HepG2 (cell line): Measurements from ENCODE around the gene IST1. TPM values are rescaled to one million over a fixed set of nuclear protein-coding genes. Genes with fewer than 3 reads are reported as not detected.
A peak's percentile ranks its signal among the peaks of the same experiment; 100 is the strongest.

Experiments used
- ATAC-seq: fragments of 200-7000 bp; cut with Tn5 transposase; 3 replicates; pipeline ENCODE4 v1.9.1; 2020; ENCODE audit warnings: mild to moderate bottlenecking, moderate library complexity
- BruUV-seq: library from RNA; stranded (reverse); fragments of 400-500 nt; replicated peaks from 2 replicates; lab custom pipeline; 2021; lab: Mats Ljungman, UMichigan
- CTCF ChIA-PET: fragments of 300-600 bp; formaldehyde crosslinking; extraction: SDS; loops from one replicate; lab custom pipeline; 2021; ENCODE audit warnings: low total read pairs, inconsistent platforms, low intra/inter-chr PET ratio; lab: Yijun Ruan, JAX
- POLR2A ChIA-PET: fragments of 350-600 bp; sonication (Branson Sonifier 250); formaldehyde crosslinking; loops from one replicate; lab custom pipeline; 2020; ENCODE audit warnings: antibody characterized with exemption, inconsistent platforms; lab: Yijun Ruan, JAX
- DNase-seq: peaks from one replicate; pipeline ENCODE4 v3.0.0-alpha.2; 2015; ENCODE audit warnings: low spot score
- FAIRE-seq: peaks from 3 replicates; lab custom pipeline; 2011; peaks lifted over from hg19 to GRCh38; lab: Jason Lieb, UNC
- H2AFZ ChIP-seq: one replicate; pipeline ENCODE4 v1.6.1; 2011; ENCODE audit warnings: low read length, inconsistent platforms
- H3K27ac ChIP-seq: fragments of 300-600 bp; 3 replicates; pipeline ENCODE4 v1.8.0; 2011; ENCODE audit warnings: mixed run types, mild to moderate bottlenecking, mixed read lengths, low read length, inconsistent platforms; ENCODE audit not compliant: insufficient read depth; ENCODE audit errors: extremely low read length
- H3K27me3 ChIP-seq, 2 experiments: fragments of 200-600 bp in 1 of 2; 2 replicates in 1 of 2; 3 replicates in 1 of 2; pipeline versions ENCODE4 v1.6.0 to v1.8.0; 2011; ENCODE audit warnings: low read length in 2 of 2, mild to moderate bottlenecking in 2 of 2, moderate library complexity in 2 of 2, inconsistent platforms in 1 of 2; ENCODE audit not compliant: insufficient read depth in 2 of 2, control insufficient read depth in 1 of 2
- H3K36me3 ChIP-seq, 2 experiments: fragments of 200-600 bp in 1 of 2; replicated peaks in 1 of 2; 2 replicates in 1 of 2; 3 replicates in 1 of 2; pipeline versions ENCODE4 v1.5.1 to v1.8.0; 2011; ENCODE audit warnings: low read length in 2 of 2, inconsistent platforms in 1 of 2; ENCODE audit not compliant: insufficient read depth in 2 of 2, control insufficient read depth in 1 of 2
- H3K4me1 ChIP-seq: 2 replicates; pipeline ENCODE4 v1.5.1; 2012; ENCODE audit warnings: low read length, inconsistent platforms; ENCODE audit not compliant: insufficient read depth
- H3K4me2 ChIP-seq: 2 replicates; pipeline ENCODE4 v1.6.0; 2011; ENCODE audit warnings: low read depth, low read length, inconsistent platforms
- H3K4me3 ChIP-seq, 3 experiments: fragments of 200-600 bp in 1 of 3; sonication (generic), shearing (Covaris generic) in 1 of 3; replicated peaks in 1 of 3; 2 replicates each; pipeline ENCODE4 v1.5.1; 2011 to 2016; ENCODE audit warnings: low read length in 3 of 3, inconsistent platforms in 2 of 3, low read depth in 2 of 3, mild to moderate bottlenecking in 2 of 3, control low read depth in 1 of 3, mixed read lengths in 1 of 3; ENCODE audit not compliant: insufficient read depth in 1 of 3
- H3K79me2 ChIP-seq: one replicate; pipeline ENCODE4 v1.6.1; 2011; ENCODE audit warnings: low read length, inconsistent platforms; ENCODE audit not compliant: insufficient read depth
- H3K9ac ChIP-seq: 2 replicates; pipeline ENCODE4 v1.6.0; 2011; ENCODE audit warnings: mild to moderate bottlenecking, low read depth, low read length, inconsistent platforms; ENCODE audit not compliant: insufficient read depth
- H3K9me3 ChIP-seq: 2 replicates; pipeline ENCODE4 v1.5.1; 2012; ENCODE audit warnings: mild to moderate bottlenecking, low read length
- H4K20me1 ChIP-seq: 2 replicates; pipeline ENCODE4 v1.6.0; 2011; ENCODE audit warnings: inconsistent platforms, mild to moderate bottlenecking, low read length, moderate library complexity; ENCODE audit not compliant: insufficient read depth
- CC2D1A ChIP-seq: sonication (generic); formaldehyde crosslinking; IDR thresholded peaks from 2 replicates; pipeline ENCODE4 v1.8.1; 2023; ENCODE audit warnings: mild to moderate bottlenecking, missing genetic modification reagents
- CEBPB ChIP-seq: IDR thresholded peaks from 2 replicates; pipeline ENCODE4 v1.6.1; 2011; ENCODE audit warnings: low read depth, low read length, improper control_type of control experiment, borderline replicate concordance
- ETV5 ChIP-seq: IDR thresholded peaks from 2 replicates; pipeline ENCODE4 v1.6.1; 2018; ENCODE audit warnings: missing biosample characterization, missing genetic modification reagents, inconsistent platforms, borderline replicate concordance
- FOXA3 ChIP-seq: IDR thresholded peaks from 2 replicates; pipeline ENCODE4 v1.6.1; 2016; ENCODE audit warnings: missing genetic modification reagents, missing compliant biosample characterization
- HNRNPLL ChIP-seq: fragments of 200-400 bp; formaldehyde crosslinking; IDR thresholded peaks from 2 replicates; pipeline ENCODE4 v1.6.1; 2017; ENCODE audit warnings: mild to moderate bottlenecking, low read depth, low read length; ENCODE audit not compliant: poor library complexity, severe bottlenecking
- KDM2A ChIP-seq: sonication (generic); formaldehyde crosslinking; IDR thresholded peaks from 2 replicates; pipeline ENCODE4 v1.4.0; 2020; ENCODE audit warnings: low read depth, missing genetic modification reagents, borderline replicate concordance
- MEIS1 ChIP-seq: sonication (generic); formaldehyde crosslinking; IDR thresholded peaks from 2 replicates; pipeline ENCODE4 v1.9.0; 2021; ENCODE audit warnings: mild to moderate bottlenecking, missing genetic modification reagents, moderate library complexity, borderline replicate concordance
- MEIS2 ChIP-seq: sonication (generic); formaldehyde crosslinking; IDR thresholded peaks from 2 replicates; pipeline ENCODE4 v1.9.0; 2021; ENCODE audit warnings: mild to moderate bottlenecking, missing genetic modification reagents
- MIXL1 ChIP-seq: IDR thresholded peaks from 2 replicates; pipeline ENCODE4 v1.6.1; 2016
- NAIF1 ChIP-seq: sonication (generic); formaldehyde crosslinking; IDR thresholded peaks from 2 replicates; pipeline ENCODE4 v1.5.0; 2020; ENCODE audit warnings: mild to moderate bottlenecking, missing genetic modification reagents, borderline replicate concordance
- RFX3 ChIP-seq: IDR thresholded peaks from 2 replicates; pipeline ENCODE4 v1.6.1; 2016; ENCODE audit warnings: missing biosample characterization, missing genetic modification reagents
- RFXANK ChIP-seq: IDR thresholded peaks from 2 replicates; pipeline ENCODE4 v1.6.1; 2016
- RXRA ChIP-seq: sonication (generic); formaldehyde crosslinking; IDR thresholded peaks from 2 replicates; pipeline ENCODE4 v1.5.1; 2020; ENCODE audit warnings: missing genetic modification reagents
- SP2 ChIP-seq: sonication (generic); formaldehyde crosslinking; IDR thresholded peaks from 2 replicates; pipeline ENCODE4 v1.5.1; 2020; ENCODE audit warnings: mild to moderate bottlenecking, missing genetic modification reagents
- TOPORS ChIP-seq: sonication (generic); formaldehyde crosslinking; IDR thresholded peaks from 2 replicates; pipeline ENCODE4 v1.8.0; 2023; ENCODE audit warnings: mild to moderate bottlenecking, missing genetic modification reagents
- ZBTB25 ChIP-seq: IDR thresholded peaks from 2 replicates; pipeline ENCODE4 v1.6.1; 2018; ENCODE audit warnings: missing genetic modification reagents
- ZKSCAN1 ChIP-seq: fragments of 150-350 bp; IDR thresholded peaks from 2 replicates; pipeline ENCODE4 v1.6.1; 2014; ENCODE audit warnings: low read length
- ZNF281 ChIP-seq: sonication (generic); formaldehyde crosslinking; IDR thresholded peaks from 2 replicates; pipeline ENCODE4 v1.4.0; 2020; ENCODE audit warnings: missing genetic modification reagents, borderline replicate concordance
- ZNF878 ChIP-seq: sonication (generic); formaldehyde crosslinking; IDR thresholded peaks from 2 replicates; pipeline ENCODE4 v1.8.1; 2023; ENCODE audit warnings: mild to moderate bottlenecking, missing genetic modification reagents, moderate library complexity
- ZUFSP ChIP-seq: sonication (generic); formaldehyde crosslinking; IDR thresholded peaks from 2 replicates; pipeline ENCODE4 v1.9.0; 2021; ENCODE audit warnings: missing genetic modification reagents, mild to moderate bottlenecking, borderline replicate concordance
- WGBS: methylation state at CpG from one replicate; pipeline ENCODE4 v1.1.6; 2017; ENCODE audit warnings: low lambda C conversion rate; 5-methylcytosine and 5-hydroxymethylcytosine counted together
- in situ Hi-C: cut with HindIII; loops from 2 replicates; pipeline ENCODE4 v1.10.0; 2017; ENCODE audit warnings: low pct_unique_long_range_greater_than_20kb; ENCODE audit not compliant: extremely low pct_ligation_motif_present
- intact Hi-C: fragments of 100-400 bp; cut with micrococcal nuclease; formaldehyde crosslinking; loops from one replicate; pipeline ENCODE4 v1.10.0; 2022; ENCODE audit not compliant: unreplicated experiment
- polyA plus RNA-seq, 8 experiments: library from polyadenylated mRNA; depleted of rRNA in 3 of 8; stranded (reverse) in 7 of 8; unstranded in 1 of 8; fragments of >200 nt; fragmentation: Illumina TruSeq in 4 of 8; extraction: Trizol in 4 of 8; gene quantifications; 2 replicates each; pipeline versions ENCODE4 v1.2.1 to v1.2.3, GENCODE V29; 2011 to 2016; ENCODE audit warnings: low read depth in 4 of 8, missing spikeins in 1 of 8, mixed read lengths in 1 of 8; ENCODE audit not compliant: insufficient read depth in 1 of 8
- total RNA-seq, 5 experiments: library from RNA; depleted of rRNA; stranded (reverse); fragments of >200 nt; fragmentation: Illumina TruSeq; extraction: Trizol; gene quantifications; 2 replicates each; pipeline ENCODE4 v1.2.3, GENCODE V29; 2016; ENCODE audit warnings: low read depth in 1 of 5

IST1 gene
- total and polyA plus RNA-seq, 2 of the 13 experiments (the other 11 are each of a cell fraction or from before 2014, with no cell fraction given): 346 to 415 TPM

- FAIRE-seq (no peak), ATAC-seq (peak; percentile 49), DNase-seq (no peak)
- no peaks in the 10 kb centered on the region for H3K27me3 ChIP-seq
- no peak overlapping the region for H3K4me3 ChIP-seq
- peaks cover 60% of the 10 kb centered on the region for H3K4me1 ChIP-seq
- peaks cover 20 to 43% of the 10 kb centered on the region in 2 experiments for H3K36me3 ChIP-seq
- no peak overlapping the region for H2AFZ ChIP-seq
- no TSS peak for BruUV-seq
- H3K4me2 ChIP-seq: peak overlapping the region; percentile 33
- ChIA-PET POLR2A (interaction anchor here (0.7 kb wide), 1 partner anchor 148 kb away, joined by 3 read pairs; the partner anchor contains the start of gene HPR), CTCF (no interaction called here)
- no peak overlapping the region for H3K9ac ChIP-seq
- H3K79me2 ChIP-seq: peaks cover 97% of the 10 kb centered on the region
- in situ Hi-C loops: no loop called here
- no peak overlapping the region for H3K27ac ChIP-seq
- WGBS: 14% methylated on average over 2 of the region's 2 CpGs
- H4K20me1 ChIP-seq: peaks cover 94% of the 10 kb centered on the region
- intact Hi-C loops: no loop called here
- no peaks in the 10 kb centered on the region for H3K9me3 ChIP-seq
- TF ChIP-seq ZUFSP: no peak
- TF ChIP-seq CC2D1A (CRISPR knock-in tag): no peak
- TF ChIP-seq RXRA (CRISPR knock-in tag): no peak
- no peak for TF ChIP-seq KDM2A (CRISPR knock-in tag)
- TF ChIP-seq ZKSCAN1: no peak
- no peak for TF ChIP-seq MEIS1 (CRISPR knock-in tag)
- TF ChIP-seq RFX3 (CRISPR knock-in tag): no peak
- TF ChIP-seq FOXA3 (CRISPR knock-in tag): peak; percentile 9; the same call in 1 of the 2 replicates
- TF ChIP-seq CEBPB: no peak
- TF ChIP-seq TOPORS (CRISPR knock-in tag): no peak
- TF ChIP-seq ZNF281 (CRISPR knock-in tag): no peak
- no peak for TF ChIP-seq ZBTB25
- TF ChIP-seq RFXANK (CRISPR knock-in tag): no peak
- no peak for TF ChIP-seq SP2
- TF ChIP-seq HNRNPLL: no peak
- no peak for TF ChIP-seq ZNF878 (CRISPR knock-in tag)
- TF ChIP-seq MIXL1 (CRISPR knock-in tag): no peak
- no peak for TF ChIP-seq ETV5
- no peak for TF ChIP-seq NAIF1 (CRISPR knock-in tag)
- TF ChIP-seq MEIS2: no peak
Measured at GRCh38 chr16:71914802-71915201, 19.5 kb downstream of the IST1 start.
